Sigmoid colon (tissue), 7 donors: ENCODE measurements around the gene MAP2K3. TPM values are rescaled to one million over a fixed set of nuclear protein-coding genes. Genes with fewer than 3 reads are reported as not detected.

ENCODE experiments used
- DNase-seq: peaks from one replicate; pipeline ENCODE4 v3.0.0-alpha.2; 2019
- H3K27ac ChIP-seq, 4 donors: fragments of 200-600 bp; sonication (generic); one replicate each; pipeline ENCODE4 v1.5.1; 2016 to 2019; ENCODE audit warnings: mild to moderate bottlenecking in 1 of 4
- H3K27me3 ChIP-seq, 3 donors: fragments of 200-600 bp; sonication (generic); one replicate each; pipeline ENCODE4 v1.5.1; 2019; ENCODE audit warnings: mild to moderate bottlenecking in 1 of 3
- H3K36me3 ChIP-seq, 4 donors: fragments of 200-600 bp; sonication (generic); one replicate each; pipeline ENCODE4 v1.5.1; 2016 to 2019
- H3K4me1 ChIP-seq, 4 donors: fragments of 200-600 bp; sonication (generic); one replicate each; pipeline ENCODE4 v1.5.1; 2017 to 2019
- H3K4me3 ChIP-seq, 4 donors: fragments of 200-600 bp; sonication (generic); one replicate each; pipeline ENCODE4 v1.5.1; 2017 to 2019; ENCODE audit warnings: mild to moderate bottlenecking in 2 of 4, moderate library complexity in 1 of 4
- H3K9me3 ChIP-seq, 4 donors: fragments of 200-600 bp in 3 of 4; sonication (generic) in 3 of 4; one replicate each; pipeline versions ENCODE4 v1.5.1 to v1.6.1; 2013 to 2019
- CTCF ChIP-seq, 4 experiments: fragments of 450-650 bp in 3 of 4; fragments of 200-600 bp in 1 of 4; IDR thresholded peaks; one replicate each; pipeline ENCODE4 v1.5.1; 2016 to 2019; ENCODE audit warnings: antibody characterized with exemption in 4 of 4, mild to moderate bottlenecking in 3 of 4, moderate library complexity in 2 of 4
- EP300 ChIP-seq, 4 donors: sonication (generic); formaldehyde crosslinking; IDR thresholded peaks; one replicate each; pipeline ENCODE4 v1.6.1; 2017; ENCODE audit warnings: antibody characterized with exemption in 4 of 4
- POLR2A ChIP-seq, 2 donors: fragments of 450-650 bp; IDR thresholded peaks; one replicate each; pipeline ENCODE4 v1.6.1; 2016; ENCODE audit warnings: antibody characterized with exemption in 2 of 2, mild to moderate bottlenecking in 2 of 2, moderate library complexity in 2 of 2
- POLR2AphosphoS5 ChIP-seq, 4 donors: sonication (generic); formaldehyde crosslinking; IDR thresholded peaks; one replicate each; pipeline ENCODE4 v1.6.1; 2017; ENCODE audit warnings: antibody characterized with exemption in 4 of 4
- WGBS, 2 donors: extraction: QIAGEN DNeasy Blood & Tissue Kit; methylation state at CpG; one replicate each; pipeline ENCODE4 v1.1.7; 2013; 5-methylcytosine and 5-hydroxymethylcytosine counted together
- intact Hi-C: fragments of 100-400 bp; cut with DNase I; formaldehyde crosslinking; loops from one replicate; pipeline ENCODE4 v1.15.1; 2023
- polyA plus RNA-seq, 3 donors: library from polyadenylated mRNA; stranded (reverse); fragments of 200-250 nt; gene quantifications; one replicate each; pipeline ENCODE4 v1.2.3, GENCODE V29; 2013
- total RNA-seq, 4 donors: library from RNA; depleted of rRNA; stranded (reverse); fragments of >200 nt; gene quantifications; one replicate each; pipeline ENCODE4 v1.1.0, GENCODE V29; 2016
- donor health status: healthy with polysubstance abuse.
- donor health status: Bipolar disorder and iron deficiency.
- donor health status: healthy.

The MAP2K3 gene
- total and polyA plus RNA-seq, 7 donors: 9.5 to 59.1 (median 23.3) TPM

GRCh38 chr17:21298983-21299519 is 14.5 kb downstream of the MAP2K3 start:
- Histone ChIP-seq H3K4me3 (no peak overlapping the region), H3K9me3 (no peaks in the 10 kb centered on the region), H3K27me3 (no peaks in the 10 kb centered on the region), H3K4me1 (peaks cover 0 to 39% (median 26%) of the 10 kb centered on the region in 4 donors), H3K36me3 (peaks cover 15 to 56% (median 31%) of the 10 kb centered on the region in 4 donors), H3K27ac (no peak overlapping the region)
- TF ChIP-seq CTCF (IDR thresholded peaks at IDR 0.05): no peak
- no peak for TF ChIP-seq EP300 (IDR thresholded peaks at IDR 0.05)
- TF ChIP-seq POLR2A (IDR thresholded peaks at IDR 0.05): no peak
- DNase-seq: peak; percentile 56
- 60 to 71% methylated on average over 13 of the region's 13 CpGs for WGBS, 2 donors
- intact Hi-C loops: no loop called here

GRCh38 chr17:21299981-21300600 is 15.6 kb downstream of the MAP2K3 start:
- TF ChIP-seq POLR2AphosphoS5 (IDR thresholded peaks at IDR 0.05) (no peak), EP300 (IDR thresholded peaks at IDR 0.05) (no peak), POLR2A (IDR thresholded peaks at IDR 0.05) (no peak), CTCF (IDR thresholded peaks at IDR 0.05) (no peak)
- Histone ChIP-seq H3K27me3 (no peaks in the 10 kb centered on the region), H3K4me1 (peaks cover 0 to 29% (median 19%) of the 10 kb centered on the region in 4 donors), H3K27ac (no peak overlapping the region), H3K9me3 (no peaks in the 10 kb centered on the region), H3K36me3 (peaks cover 15 to 66% (median 34%) of the 10 kb centered on the region in 4 donors), H3K4me3 (no peak overlapping the region)
- DNase-seq: no peak
- intact Hi-C loops: no loop called here
- WGBS, 2 donors: 61 to 65% methylated on average over 7 of the region's 7 CpGs

- peak; percentile 63 for DNase-seq
- Histone ChIP-seq H3K9me3 (no peaks in the 10 kb centered on the region), H3K36me3 (peaks cover 15 to 72% (median 34%) of the 10 kb centered on the region in 4 donors), H3K27me3 (no peaks in the 10 kb centered on the region), H3K27ac (no peak overlapping the region), H3K4me1 (peaks cover 0 to 21% (median 12%) of the 10 kb centered on the region in 4 donors), H3K4me3 (no peak overlapping the region)
- TF ChIP-seq POLR2A (IDR thresholded peaks at IDR 0.05): no peak
- no peak for TF ChIP-seq EP300 (IDR thresholded peaks at IDR 0.05)
- TF ChIP-seq POLR2AphosphoS5 (IDR thresholded peaks at IDR 0.05): no peak
- no peak for TF ChIP-seq CTCF (IDR thresholded peaks at IDR 0.05)
- intact Hi-C loops: no loop called here
- 76 to 80% methylated on average over 31 of the region's 31 CpGs for WGBS, 2 donors
These were observed 16.4 kb downstream of the MAP2K3 start for GRCh38 chr17:21300601-21301571.

- Histone ChIP-seq H3K9me3 (no peaks in the 10 kb centered on the region), H3K4me3 (no peak overlapping the region), H3K27ac (no peak overlapping the region), H3K36me3 (peaks cover 15 to 80% (median 34%) of the 10 kb centered on the region in 4 donors), H3K4me1 (peaks cover 0 to 12% (median 5%) of the 10 kb centered on the region in 4 donors), H3K27me3 (no peaks in the 10 kb centered on the region)
- WGBS, 2 donors: 74 to 78% methylated on average over 19 of the region's 19 CpGs
- no peak for DNase-seq
- no peak for TF ChIP-seq CTCF (IDR thresholded peaks at IDR 0.05)
- TF ChIP-seq EP300 (IDR thresholded peaks at IDR 0.05): no peak
- TF ChIP-seq POLR2A (IDR thresholded peaks at IDR 0.05): no peak
- no peak for TF ChIP-seq POLR2AphosphoS5 (IDR thresholded peaks at IDR 0.05)
- intact Hi-C loops: no loop called here
These were observed 17.4 kb downstream of the MAP2K3 start for GRCh38 chr17:21301593-21302550.
